Activated naive CD4-positive, alpha-beta T cell treated with anti-CD3 and anti-CD28 coated beads, Interleukin-2, amount 50 U/mL, for 24 hours (primary cell): Measurements from ENCODE around the gene TBX15.

Source experiments
- H3K27ac Mint-ChIP-seq: one replicate; pipeline ENCODE4 v1.8.0; 2021; ENCODE audit warnings: mild to moderate bottlenecking, mixed read lengths
- H3K27me3 Mint-ChIP-seq: one replicate; pipeline ENCODE4 v1.8.0; 2021; ENCODE audit warnings: mixed read lengths
- H3K36me3 Mint-ChIP-seq: one replicate; pipeline ENCODE4 v1.8.0; 2021; ENCODE audit warnings: mixed read lengths
- H3K4me1 Mint-ChIP-seq: one replicate; pipeline ENCODE4 v1.8.0; 2021; ENCODE audit warnings: mixed read lengths
- H3K4me3 Mint-ChIP-seq: one replicate; pipeline ENCODE4 v1.8.0; 2021; ENCODE audit warnings: mild to moderate bottlenecking, mixed read lengths
- H3K9me3 Mint-ChIP-seq: one replicate; pipeline ENCODE4 v1.8.0; 2021; ENCODE audit warnings: mixed read lengths

TBX15 gene

DNA sequence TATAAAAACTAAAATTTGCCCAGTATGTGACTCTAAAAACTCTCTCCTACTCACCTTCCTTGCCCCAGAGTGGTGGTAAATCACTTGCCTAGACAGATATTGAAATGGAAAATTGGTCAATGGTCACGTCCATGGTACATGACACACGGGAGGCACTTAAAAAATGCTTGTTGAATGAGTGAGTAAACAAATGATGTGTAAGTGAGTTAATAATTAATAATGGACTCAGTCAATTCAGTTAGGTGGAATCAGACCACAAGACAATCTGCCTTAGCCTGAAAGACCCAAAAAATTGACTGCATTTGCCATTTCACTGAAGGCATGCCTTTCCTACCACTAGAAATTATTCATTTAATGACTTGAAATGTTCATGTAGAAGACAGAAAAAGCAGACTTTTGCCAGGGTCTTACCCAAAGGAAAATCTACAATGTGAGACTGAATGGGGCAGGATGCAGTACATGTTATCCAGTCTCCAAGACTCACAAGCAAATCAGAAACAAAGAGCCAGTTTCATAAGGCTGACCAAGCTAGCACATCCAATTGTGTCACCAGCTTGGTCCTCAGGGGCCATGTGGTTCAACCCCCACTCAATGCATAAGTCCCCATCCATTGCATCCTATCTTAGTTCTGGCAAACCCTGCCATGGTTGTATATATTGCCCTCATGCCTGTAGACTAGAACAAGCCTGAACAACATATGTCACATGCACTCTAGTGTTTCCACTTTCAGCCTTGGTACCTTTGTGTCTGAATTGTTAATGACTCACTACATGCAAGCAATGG lies 73.6 kb downstream of the TBX15 start:
- Mint-ChIP-seq H3K36me3 (no peaks in the 10 kb centered on the region), H3K9me3 (peaks cover 8% of the 10 kb centered on the region), H3K4me1 (no peaks in the 10 kb centered on the region), H3K27ac (no peak overlapping the region), H3K4me3 (no peak overlapping the region), H3K27me3 (peaks cover 3% of the 10 kb centered on the region)

DNA sequence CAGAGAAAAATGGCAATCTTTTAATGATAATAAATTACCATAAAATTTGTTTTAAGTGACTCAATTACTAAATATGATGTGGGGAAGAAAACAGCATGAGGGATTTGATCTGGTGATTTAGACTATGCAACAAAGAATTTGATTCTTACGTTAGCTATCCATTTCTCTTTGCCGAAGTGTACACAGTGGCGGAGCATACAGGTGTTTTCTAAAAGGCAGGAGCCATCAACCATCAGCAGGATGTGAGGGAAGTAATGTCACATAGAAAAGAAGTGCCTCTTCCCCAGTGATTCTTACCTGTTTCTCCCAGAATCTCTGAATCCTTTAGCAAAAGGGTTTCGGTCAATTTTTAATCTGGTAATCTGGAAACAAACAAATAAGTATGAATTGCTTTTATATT lies 74.3 kb downstream of the TBX15 start:
- Mint-ChIP-seq H3K9me3 (peaks cover 9% of the 10 kb centered on the region), H3K4me3 (no peak overlapping the region), H3K4me1 (no peaks in the 10 kb centered on the region), H3K36me3 (no peaks in the 10 kb centered on the region), H3K27ac (no peak overlapping the region), H3K27me3 (peaks cover 3% of the 10 kb centered on the region)

DNA sequence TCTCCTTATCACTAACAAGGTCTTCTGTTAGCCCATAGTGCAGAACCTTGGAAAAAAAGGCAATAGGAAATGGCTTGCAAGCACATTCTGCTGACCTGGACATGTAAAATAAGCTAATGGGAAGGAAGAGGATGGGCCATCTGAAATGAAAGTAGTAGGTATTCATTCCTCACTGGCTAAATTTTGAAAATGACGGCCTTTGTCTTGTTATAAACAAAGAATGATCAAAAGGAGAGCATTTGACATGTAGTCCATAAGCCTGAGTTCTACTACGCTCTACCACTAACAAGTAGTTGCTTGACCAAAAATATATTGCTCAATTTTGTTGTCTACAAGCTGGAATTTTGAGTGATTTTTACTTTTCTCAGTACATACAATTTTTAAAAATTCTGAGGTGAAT lies 75.6 kb downstream of the TBX15 start:
- H3K4me3 Mint-ChIP-seq = no peak overlapping the region
- no peaks in the 10 kb centered on the region for H3K36me3 Mint-ChIP-seq
- H3K27ac Mint-ChIP-seq = no peak overlapping the region
- peaks cover 3% of the 10 kb centered on the region for H3K27me3 Mint-ChIP-seq
- peaks cover 4% of the 10 kb centered on the region for H3K9me3 Mint-ChIP-seq
- H3K4me1 Mint-ChIP-seq = no peaks in the 10 kb centered on the region

DNA sequence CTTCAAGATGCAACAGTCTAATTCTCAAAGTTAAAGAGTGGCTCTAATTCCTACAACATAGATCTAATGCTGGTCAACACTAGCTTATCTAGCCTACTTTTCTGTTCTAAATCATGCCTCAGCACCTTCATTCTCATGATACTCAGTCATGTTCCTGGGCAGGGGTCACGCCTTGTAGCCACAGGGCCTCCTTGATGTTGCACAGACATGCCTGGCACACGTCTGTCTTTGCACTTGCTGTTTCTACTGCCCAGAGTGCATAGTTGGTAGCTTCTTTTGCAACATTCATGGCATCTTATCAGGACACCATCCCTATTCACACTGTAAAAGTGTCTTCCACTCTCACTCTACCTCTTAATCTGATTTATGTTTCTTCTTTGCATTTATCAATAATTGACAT lies 76.6 kb downstream of the TBX15 start:
- Mint-ChIP-seq H3K4me1 (no peaks in the 10 kb centered on the region), H3K27me3 (peaks cover 5% of the 10 kb centered on the region), H3K27ac (no peak overlapping the region), H3K9me3 (peaks cover 4% of the 10 kb centered on the region), H3K36me3 (no peaks in the 10 kb centered on the region), H3K4me3 (no peak overlapping the region)

DNA sequence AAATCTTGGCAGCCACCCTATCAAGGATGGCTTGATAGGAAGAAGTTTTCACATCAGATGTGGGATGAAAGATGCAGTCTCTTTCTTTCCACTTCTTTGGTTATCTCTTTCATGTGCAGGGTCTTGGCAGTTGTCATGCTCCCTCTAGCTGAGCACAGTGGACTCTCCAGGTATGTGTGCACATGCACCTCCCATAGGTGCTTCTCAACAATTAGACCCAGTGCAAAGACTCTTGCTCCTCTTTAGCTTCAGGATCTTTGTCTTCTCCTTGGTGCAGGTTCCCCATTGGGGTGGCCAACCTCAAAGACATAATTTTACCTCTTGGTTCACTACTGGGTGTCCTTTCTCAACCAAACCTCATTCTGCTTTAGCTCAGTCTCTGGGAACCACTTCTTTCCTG lies 80.7 kb downstream of the TBX15 start:
- Mint-ChIP-seq H3K36me3 (no peaks in the 10 kb centered on the region), H3K27me3 (peaks cover 3% of the 10 kb centered on the region), H3K4me3 (no peak overlapping the region), H3K27ac (no peak overlapping the region), H3K4me1 (no peaks in the 10 kb centered on the region), H3K9me3 (peaks cover 4% of the 10 kb centered on the region)

DNA sequence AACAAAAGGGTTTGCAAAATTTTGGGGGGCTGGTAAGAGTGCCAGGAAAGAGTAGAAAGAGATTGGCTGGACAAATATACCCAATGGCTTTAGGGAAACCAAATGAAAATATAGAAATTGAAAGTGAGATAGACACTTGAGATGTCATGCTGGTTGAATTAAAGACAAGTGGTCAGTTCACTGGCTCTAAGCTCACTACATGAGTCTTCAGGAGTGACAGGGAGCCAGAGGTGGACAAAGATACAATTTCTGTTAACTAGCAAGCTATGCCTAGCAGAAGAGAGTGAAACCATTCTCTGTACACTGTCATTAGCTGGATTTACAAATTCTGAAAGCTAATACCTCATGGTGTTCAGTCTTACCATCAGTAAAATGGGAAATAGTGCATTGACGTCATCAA lies 82.5 kb downstream of the TBX15 start:
- Mint-ChIP-seq H3K4me3 (no peak overlapping the region), H3K4me1 (no peaks in the 10 kb centered on the region), H3K9me3 (peaks cover 4% of the 10 kb centered on the region), H3K36me3 (no peaks in the 10 kb centered on the region), H3K27me3 (peaks cover 3% of the 10 kb centered on the region), H3K27ac (no peak overlapping the region)

DNA sequence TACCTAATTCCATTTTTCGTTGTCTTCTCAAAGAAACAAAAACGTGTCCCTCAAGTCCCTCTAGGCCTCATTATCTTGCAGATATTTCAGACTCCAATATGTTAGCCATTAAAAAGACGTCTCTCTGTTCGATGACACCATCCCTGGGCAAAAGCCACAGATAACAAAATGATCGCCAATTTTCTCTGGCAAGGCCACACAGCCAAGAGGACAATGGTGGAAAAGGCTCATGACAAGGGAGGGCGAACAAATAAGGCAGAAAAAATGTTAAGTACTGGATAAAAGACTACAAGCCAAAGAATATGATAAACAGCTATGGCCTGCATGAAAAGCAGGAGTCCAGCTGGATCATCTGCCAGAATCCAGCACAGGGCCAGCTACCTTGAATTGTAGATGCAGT lies 82.9 kb downstream of the TBX15 start:
- Mint-ChIP-seq H3K9me3 (peaks cover 4% of the 10 kb centered on the region), H3K4me3 (no peak overlapping the region), H3K27me3 (peaks cover 3% of the 10 kb centered on the region)

DNA sequence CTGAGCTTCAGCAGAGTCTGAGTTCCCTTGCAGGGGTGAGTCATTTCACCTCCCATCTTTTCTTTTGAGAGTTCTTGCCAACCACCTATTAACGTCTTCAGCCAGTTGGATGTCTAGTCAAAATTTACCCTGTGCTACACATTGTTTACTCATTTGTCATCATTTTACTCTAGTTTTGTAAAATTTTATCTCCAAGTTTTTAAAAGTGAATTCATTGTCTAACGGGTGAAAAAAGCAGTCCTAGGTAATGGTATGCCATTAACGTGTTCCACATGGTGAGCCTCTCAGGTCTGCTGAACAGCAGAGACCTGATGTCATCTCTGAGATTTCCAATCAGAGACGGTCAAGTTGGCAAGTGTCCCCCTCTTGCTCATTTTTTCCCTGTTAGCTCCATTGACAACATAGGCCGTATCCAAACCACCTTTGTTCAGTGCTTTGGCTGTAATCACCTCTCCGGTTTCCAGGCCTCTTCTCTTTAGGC lies 85.4 kb downstream of the TBX15 start:
- no peaks in the 10 kb centered on the region for H3K9me3 Mint-ChIP-seq
- H3K4me1 Mint-ChIP-seq = no peaks in the 10 kb centered on the region
- H3K27ac Mint-ChIP-seq = no peak overlapping the region
- no peaks in the 10 kb centered on the region for H3K36me3 Mint-ChIP-seq
- peaks cover 3% of the 10 kb centered on the region for H3K27me3 Mint-ChIP-seq
- no peak overlapping the region for H3K4me3 Mint-ChIP-seq

More for the DNA sequence above, 82.9 kb downstream of the TBX15 start:
- Mint-ChIP-seq H3K36me3 (no peaks in the 10 kb centered on the region), H3K4me1 (no peaks in the 10 kb centered on the region), H3K27ac (no peak overlapping the region)

DNA sequence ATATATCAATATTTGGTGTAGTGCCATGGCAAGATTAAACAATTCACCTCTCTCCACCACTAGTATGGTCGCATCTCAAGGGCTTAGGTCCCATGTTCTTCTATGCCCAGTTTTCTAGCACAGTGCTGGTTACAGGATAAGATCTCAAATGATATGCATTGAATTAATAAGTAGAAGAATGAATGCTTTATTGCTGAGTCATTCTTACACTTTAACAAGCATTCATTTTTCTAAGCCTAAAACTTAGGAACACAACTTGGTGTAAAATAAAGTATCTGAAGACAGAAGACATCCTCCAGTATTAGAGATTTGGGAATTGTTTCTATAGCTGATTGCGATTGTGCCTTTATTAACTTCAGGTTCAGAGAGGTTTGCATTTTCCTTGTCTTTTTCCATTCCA lies 85.8 kb downstream of the TBX15 start:
- Mint-ChIP-seq H3K27ac (no peak overlapping the region), H3K27me3 (peaks cover 3% of the 10 kb centered on the region), H3K4me3 (no peak overlapping the region), H3K9me3 (no peaks in the 10 kb centered on the region), H3K4me1 (no peaks in the 10 kb centered on the region), H3K36me3 (no peaks in the 10 kb centered on the region)

DNA sequence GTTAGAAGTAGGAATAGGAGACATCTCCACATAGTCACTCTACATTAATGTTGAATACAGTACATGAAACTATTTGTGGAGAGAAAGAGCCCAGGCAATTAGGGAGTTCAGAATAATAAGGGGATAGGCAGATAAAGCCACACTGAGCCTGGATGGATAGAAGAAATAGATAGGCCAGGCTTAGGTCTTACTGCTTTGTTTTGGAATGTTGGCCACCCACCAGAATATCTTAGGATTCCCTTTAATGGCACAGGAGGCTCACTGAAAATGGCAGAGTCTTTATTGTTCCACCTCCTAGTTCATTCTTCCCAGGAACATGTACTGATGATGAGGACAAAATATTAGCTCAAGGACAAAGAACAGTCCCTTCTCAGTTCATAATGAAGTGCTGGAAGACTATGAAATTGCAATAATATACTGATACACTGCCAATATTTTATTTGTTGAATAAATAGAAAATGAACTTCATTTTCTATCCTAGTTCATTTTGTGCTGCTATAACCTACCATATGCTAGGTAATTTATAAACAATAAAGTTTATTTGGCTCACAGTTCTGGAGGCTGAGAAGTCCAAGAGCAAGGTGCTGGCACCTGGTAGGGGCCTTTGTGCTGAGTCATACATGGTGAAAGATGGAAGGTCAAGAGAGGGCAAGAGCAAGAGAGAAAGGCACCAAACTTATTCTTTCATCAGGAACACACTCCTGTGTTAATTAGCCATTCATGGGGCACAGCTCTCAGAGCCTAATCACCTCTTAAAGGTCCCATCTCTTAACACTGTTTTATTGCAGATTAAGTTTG lies 87.3 kb downstream of the TBX15 start:
- no peaks in the 10 kb centered on the region for H3K27me3 Mint-ChIP-seq
- no peaks in the 10 kb centered on the region for H3K9me3 Mint-ChIP-seq
- no peaks in the 10 kb centered on the region for H3K36me3 Mint-ChIP-seq
- H3K4me1 Mint-ChIP-seq = no peaks in the 10 kb centered on the region
- H3K27ac Mint-ChIP-seq = no peak overlapping the region
- H3K4me3 Mint-ChIP-seq = no peak overlapping the region

DNA sequence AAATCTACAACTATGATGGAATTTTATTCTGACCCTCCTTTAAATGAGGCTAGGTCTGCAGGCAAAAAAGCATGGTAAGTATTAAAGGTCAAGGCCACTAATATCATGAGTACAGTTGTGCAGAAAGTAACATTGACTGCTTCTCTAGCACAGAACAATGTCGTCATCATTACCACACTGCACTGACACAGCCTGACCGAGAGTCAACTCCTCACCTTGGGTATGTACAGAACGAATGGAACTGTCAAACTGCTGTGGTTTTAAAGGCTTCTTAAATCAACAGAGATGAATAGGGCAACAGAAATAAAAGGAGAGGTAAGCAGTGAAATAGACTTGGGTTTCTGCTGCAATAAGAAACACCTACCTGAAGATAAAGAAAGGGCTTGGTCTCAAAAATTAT lies 88.8 kb downstream of the TBX15 start:
- no peaks in the 10 kb centered on the region for H3K9me3 Mint-ChIP-seq
- no peaks in the 10 kb centered on the region for H3K36me3 Mint-ChIP-seq
- H3K4me1 Mint-ChIP-seq = no peaks in the 10 kb centered on the region
- H3K27ac Mint-ChIP-seq = no peak overlapping the region
- no peaks in the 10 kb centered on the region for H3K27me3 Mint-ChIP-seq
- H3K4me3 Mint-ChIP-seq = no peak overlapping the region

DNA sequence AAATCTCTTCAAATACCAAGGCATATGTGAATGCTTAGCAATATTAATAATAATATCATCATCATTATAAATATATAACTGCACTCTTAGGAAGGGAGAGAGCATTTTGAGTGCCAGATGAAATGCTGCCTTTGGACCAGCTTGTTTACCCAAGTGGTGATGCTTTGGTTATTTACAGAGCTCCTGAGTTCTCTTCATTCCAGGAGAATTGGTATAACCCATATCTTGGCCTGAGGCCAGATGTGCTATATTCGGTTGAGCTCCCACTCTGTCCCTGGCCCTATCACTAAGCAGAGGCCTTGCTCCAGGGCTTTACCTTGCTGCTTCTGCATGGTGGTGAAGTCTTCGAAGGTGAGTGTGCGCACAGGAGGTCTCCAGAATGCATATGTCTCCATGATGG lies 89.4 kb downstream of the TBX15 start:
- no peaks in the 10 kb centered on the region for H3K4me1 Mint-ChIP-seq

DNA sequence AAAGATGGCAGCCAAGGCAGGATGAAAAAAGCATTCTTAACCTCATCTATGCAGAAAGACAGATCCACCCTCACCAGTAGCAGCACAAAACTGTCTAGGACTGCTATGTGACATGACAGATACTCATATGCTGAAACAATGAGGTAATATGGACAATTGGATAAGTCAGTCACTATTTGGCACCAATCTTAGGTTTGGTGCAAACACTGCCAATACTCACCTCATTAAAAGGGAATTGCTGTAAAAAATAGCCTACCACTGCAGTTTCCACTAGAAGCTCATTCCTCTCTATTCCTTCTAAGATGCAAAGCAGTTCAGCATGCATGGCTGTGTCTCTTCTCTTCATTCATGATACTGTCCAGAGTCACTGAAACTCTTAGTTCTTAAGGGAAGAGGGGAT lies 91.7 kb downstream of the TBX15 start:
- Mint-ChIP-seq H3K9me3 (peaks cover 7% of the 10 kb centered on the region), H3K4me1 (no peaks in the 10 kb centered on the region), H3K36me3 (no peaks in the 10 kb centered on the region), H3K27ac (no peak overlapping the region), H3K4me3 (no peak overlapping the region), H3K27me3 (no peaks in the 10 kb centered on the region)

More for the DNA sequence above, 89.4 kb downstream of the TBX15 start:
- H3K27ac Mint-ChIP-seq = no peak overlapping the region
- peaks cover 6% of the 10 kb centered on the region for H3K9me3 Mint-ChIP-seq
- no peaks in the 10 kb centered on the region for H3K27me3 Mint-ChIP-seq
- H3K36me3 Mint-ChIP-seq = no peaks in the 10 kb centered on the region
- no peak overlapping the region for H3K4me3 Mint-ChIP-seq

DNA sequence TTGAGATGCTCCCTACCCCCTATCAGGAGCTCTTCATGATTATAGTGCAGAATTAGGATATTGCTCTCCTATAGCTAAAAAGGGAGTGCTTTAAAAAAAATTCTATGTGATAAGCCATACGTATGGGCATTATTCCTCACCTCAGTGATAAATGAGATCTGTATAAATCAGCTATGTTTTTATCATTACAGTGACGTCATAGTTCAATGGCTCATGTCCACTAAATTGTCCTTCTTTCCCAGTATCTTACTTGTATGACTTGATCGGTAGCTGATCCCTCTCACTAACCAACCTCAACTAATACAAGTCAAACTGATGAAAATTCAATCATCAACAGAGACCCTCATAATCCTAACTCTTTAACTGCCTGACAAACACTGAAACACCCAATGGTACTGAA lies 93.3 kb downstream of the TBX15 start:
- Mint-ChIP-seq H3K4me3 (no peak overlapping the region), H3K27me3 (no peaks in the 10 kb centered on the region), H3K36me3 (no peaks in the 10 kb centered on the region), H3K27ac (no peak overlapping the region), H3K4me1 (no peaks in the 10 kb centered on the region), H3K9me3 (peaks cover 7% of the 10 kb centered on the region)

DNA sequence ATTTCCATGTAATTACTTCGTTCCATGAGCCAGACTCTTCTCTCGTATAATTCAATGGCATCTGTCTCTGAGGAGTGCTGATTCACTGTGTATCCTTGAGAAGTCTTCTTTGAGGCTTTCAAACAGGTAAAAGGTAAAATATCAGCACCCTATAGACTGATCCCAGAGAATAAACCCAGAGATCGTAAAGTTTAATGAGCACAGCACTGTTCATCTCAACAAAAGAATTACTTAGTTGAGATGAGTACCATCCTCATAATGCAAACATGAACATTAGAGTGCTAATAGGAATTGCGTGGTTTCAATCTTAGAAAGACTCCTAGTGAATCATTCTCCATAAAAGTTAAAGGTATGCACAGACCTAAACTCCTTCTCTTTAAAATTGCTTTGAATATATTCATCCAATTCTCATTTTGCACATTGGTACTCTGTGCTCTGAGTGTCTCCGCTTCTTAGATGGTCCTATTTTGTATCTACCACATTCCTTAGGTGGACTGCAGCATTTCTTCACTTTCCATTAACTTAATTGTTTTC lies 97.2 kb downstream of the TBX15 start:
- Mint-ChIP-seq H3K36me3 (no peaks in the 10 kb centered on the region), H3K4me3 (no peak overlapping the region), H3K27me3 (no peaks in the 10 kb centered on the region)

DNA sequence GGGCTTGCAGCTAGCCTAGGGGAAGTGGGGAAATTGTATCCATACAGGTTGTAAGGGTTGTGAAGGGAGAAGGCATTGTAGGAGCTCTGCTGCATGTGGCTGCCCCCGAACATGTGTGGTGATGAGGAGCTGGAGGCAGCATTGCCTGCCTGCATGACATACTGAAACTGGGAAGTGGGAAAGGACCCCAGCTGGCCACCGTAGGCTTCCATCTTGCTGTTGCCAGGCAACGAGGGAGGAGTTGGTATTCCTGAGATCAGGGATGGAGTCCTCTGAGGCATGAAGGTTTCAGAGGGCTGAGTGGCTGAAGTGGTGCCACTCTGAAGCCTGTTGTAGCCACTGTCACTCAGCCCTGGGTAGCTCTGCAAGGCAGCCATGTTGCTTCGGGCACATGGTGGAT lies 103.2 kb downstream of the TBX15 start:
- no peaks in the 10 kb centered on the region for H3K27me3 Mint-ChIP-seq
- H3K4me3 Mint-ChIP-seq = no peak overlapping the region
- H3K36me3 Mint-ChIP-seq = no peaks in the 10 kb centered on the region
- no peak overlapping the region for H3K27ac Mint-ChIP-seq
- no peaks in the 10 kb centered on the region for H3K4me1 Mint-ChIP-seq
- H3K9me3 Mint-ChIP-seq = peaks cover 6% of the 10 kb centered on the region

More for the DNA sequence above, 97.2 kb downstream of the TBX15 start:
- Mint-ChIP-seq H3K9me3 (peaks cover 7% of the 10 kb centered on the region), H3K4me1 (no peaks in the 10 kb centered on the region), H3K27ac (no peak overlapping the region)
